Mesodermal cell (in vitro differentiated cells): ENCODE measurements around the gene VSIG1. TPM values are rescaled to one million over a fixed set of nuclear protein-coding genes. Genes with fewer than 3 reads are reported as not detected.

ENCODE experiments used
- H3K27ac ChIP-seq: 2 replicates; pipeline ENCODE4 v1.7.0; 2013; ENCODE audit warnings: mild to moderate bottlenecking, low read depth, low read length, moderate library complexity; ENCODE audit not compliant: severe bottlenecking
- H3K36me3 ChIP-seq: 2 replicates; pipeline ENCODE4 v1.7.1; 2013; ENCODE audit warnings: mild to moderate bottlenecking, low read length, moderate library complexity; ENCODE audit not compliant: control insufficient read depth, insufficient read depth
- H3K4me1 ChIP-seq: one replicate; pipeline ENCODE4 v1.7.1; 2013; ENCODE audit warnings: mild to moderate bottlenecking, low read length; ENCODE audit not compliant: insufficient read depth, control insufficient read depth, poor library complexity, severe bottlenecking
- H3K4me3 ChIP-seq: 2 replicates; pipeline ENCODE4 v1.7.0; 2013; ENCODE audit warnings: low read length, control low read depth, mild to moderate bottlenecking; ENCODE audit not compliant: insufficient read depth, poor library complexity, severe bottlenecking; ENCODE audit errors: extremely low read depth
- H3K9me3 ChIP-seq: 2 replicates; pipeline ENCODE4 v1.7.1; 2013; ENCODE audit warnings: mild to moderate bottlenecking, low read length, moderate library complexity; ENCODE audit not compliant: control insufficient read depth
- WGBS, 2 experiments: methylation state at CpG; one replicate each; pipeline ENCODE4 v1.1.5; 2013; ENCODE audit warnings: missing lambda C conversion rate in 2 of 2; ENCODE audit not compliant: insufficient coverage in 2 of 2; 5-methylcytosine and 5-hydroxymethylcytosine counted together
- polyA plus RNA-seq, 2 experiments: library from polyadenylated mRNA; stranded (reverse); fragments of 50-300 nt; gene quantifications; one replicate each; pipeline ENCODE4 v1.2.3, GENCODE V29; 2013

The VSIG1 gene
- 0.85 TPM for polyA plus RNA-seq (2013, experiment 1 of 2)
- polyA plus RNA-seq (2013, experiment 2 of 2): 0.71 TPM

DNA sequence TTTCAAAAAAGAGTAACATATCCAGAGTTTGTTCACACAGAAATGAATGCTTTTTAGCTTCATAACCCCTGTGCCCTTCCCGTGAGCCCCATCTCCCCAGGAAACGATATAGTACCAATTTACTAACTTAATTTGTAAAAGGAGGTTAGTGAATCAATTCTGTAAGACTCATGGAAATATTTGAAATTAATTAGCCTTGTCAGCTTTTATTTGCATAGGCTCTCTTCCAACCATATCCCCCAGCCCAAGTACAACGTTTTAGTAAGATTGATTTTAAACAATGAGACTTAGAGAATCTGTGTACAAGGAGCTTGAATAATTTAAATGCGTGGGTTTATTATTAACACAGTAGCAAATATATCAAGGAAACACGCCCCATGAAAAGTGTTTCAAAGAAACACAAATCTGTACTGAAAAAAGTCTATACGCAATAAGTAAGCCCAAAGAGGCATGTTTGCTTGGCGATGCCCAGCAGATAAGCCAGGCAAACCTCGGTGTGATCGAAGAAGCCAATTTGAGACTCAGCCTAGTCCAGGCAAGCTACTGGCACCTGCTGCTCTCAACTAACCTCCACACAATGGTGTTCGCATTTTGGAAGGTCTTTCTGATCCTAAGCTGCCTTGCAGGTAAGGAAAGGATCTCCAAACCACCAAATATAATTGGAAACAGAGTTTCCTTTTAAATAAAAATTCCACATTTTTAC is at the start of gene VSIG1:
Gene VSIG1, plus strand, starts transcription at position 512 of the 703 bp plus-strand sequence. Its CDS starts 66 bp downstream, at position 578.
- WGBS, 2 experiments: 94 to 100% methylated on average over 1 to 4 of the region's 10 CpGs
- no peaks in the 10 kb centered on the region for H3K4me1 ChIP-seq
- no peak within 1 kb of the TSS for H3K4me3 ChIP-seq
- H3K36me3 ChIP-seq: no peaks in the 10 kb centered on the region
- no peak within 1 kb of the TSS for H3K27ac ChIP-seq
- H3K9me3 ChIP-seq: no peaks in the 10 kb centered on the region

DNA sequence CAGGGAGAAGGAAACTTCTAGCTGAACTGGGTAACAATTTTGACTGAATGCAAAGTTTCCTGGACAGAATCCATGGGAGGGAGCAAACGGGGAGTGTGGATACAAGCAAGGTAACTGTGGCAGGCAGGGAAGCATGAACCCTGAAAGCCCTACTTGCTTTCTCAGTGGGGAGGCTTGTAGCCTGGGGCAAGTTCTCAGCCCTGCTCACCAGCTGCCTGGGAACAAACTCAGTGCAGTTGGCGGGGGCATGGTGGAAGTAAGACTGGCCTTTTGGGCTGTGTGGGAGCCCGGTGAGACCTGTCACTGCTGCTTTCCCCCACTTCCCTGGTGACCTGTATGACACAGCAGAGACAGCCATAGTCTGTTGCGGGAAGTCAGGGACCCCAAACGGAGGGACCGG is 48.7 kb upstream of the VSIG1 start:
- Histone ChIP-seq H3K27ac (no peak overlapping the region), H3K9me3 (no peaks in the 10 kb centered on the region), H3K4me1 (no peaks in the 10 kb centered on the region), H3K36me3 (no peaks in the 10 kb centered on the region), H3K4me3 (no peak overlapping the region)
- 33 to 80% methylated on average over 1 to 2 of the region's 6 CpGs for WGBS, 2 experiments

DNA sequence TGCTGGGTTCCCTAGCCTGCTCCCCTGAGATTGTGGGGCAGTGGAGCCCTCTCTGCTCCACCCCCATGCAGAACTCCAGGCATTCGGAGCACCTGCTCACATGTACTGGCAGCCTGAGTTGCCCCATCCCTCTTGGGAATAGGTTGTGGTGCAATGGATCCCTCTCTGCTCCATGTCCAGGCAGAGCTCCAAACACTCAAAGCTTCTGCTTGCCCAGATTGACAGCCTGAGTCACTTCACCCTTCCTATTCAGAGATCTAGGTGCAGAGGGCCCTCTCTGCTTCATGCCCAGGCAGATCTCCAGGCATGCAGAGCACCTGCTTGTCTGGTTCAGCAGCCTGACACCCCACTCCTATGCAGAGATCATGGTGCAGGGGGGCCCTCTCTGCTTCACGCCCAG is 44.1 kb upstream of the VSIG1 start:
- H3K4me1 ChIP-seq: no peaks in the 10 kb centered on the region
- H3K4me3 ChIP-seq: no peak overlapping the region
- H3K27ac ChIP-seq: no peak overlapping the region
- WGBS, 2 experiments: 100% methylated on average over 1 of the region's 2 CpGs; no CpG with 5 or more reads in 1 of the 2 experiments
- no peaks in the 10 kb centered on the region for H3K9me3 ChIP-seq
- H3K36me3 ChIP-seq: no peaks in the 10 kb centered on the region

DNA sequence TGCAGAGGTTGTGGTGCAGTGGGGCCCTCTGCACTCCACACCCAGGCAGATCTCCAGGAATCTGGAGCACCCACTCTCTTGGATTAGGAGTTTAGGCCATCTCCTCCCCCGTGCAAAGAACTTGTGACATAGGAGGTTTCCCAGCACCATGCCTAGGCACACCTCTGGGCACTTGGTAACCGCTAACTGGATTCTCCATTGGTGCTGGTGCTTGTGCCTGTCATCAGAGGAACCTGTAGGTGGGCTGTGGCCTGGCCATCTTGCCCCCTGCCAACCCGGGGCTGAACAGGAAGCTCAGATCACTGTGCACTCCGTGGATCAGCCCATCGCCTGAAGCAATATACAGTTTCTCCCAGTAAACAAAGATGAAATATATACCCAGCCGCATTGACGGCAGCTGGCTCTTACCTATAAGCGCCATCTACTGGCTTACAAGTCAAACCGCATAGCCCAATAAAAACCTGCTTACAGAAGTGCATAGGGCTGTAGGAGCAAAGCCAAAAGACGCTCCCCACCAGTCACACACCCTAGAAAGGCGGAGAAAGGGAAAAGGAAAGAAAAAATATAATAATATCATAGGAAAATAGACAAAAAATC is 43.5 kb upstream of the VSIG1 start:
- H3K9me3 ChIP-seq: no peaks in the 10 kb centered on the region
- no peaks in the 10 kb centered on the region for H3K36me3 ChIP-seq
- no peak overlapping the region for H3K27ac ChIP-seq
- WGBS, 2 experiments: 68 to 84% methylated on average over 2 to 3 of the region's 11 CpGs
- no peaks in the 10 kb centered on the region for H3K4me1 ChIP-seq
- H3K4me3 ChIP-seq: no peak overlapping the region

DNA sequence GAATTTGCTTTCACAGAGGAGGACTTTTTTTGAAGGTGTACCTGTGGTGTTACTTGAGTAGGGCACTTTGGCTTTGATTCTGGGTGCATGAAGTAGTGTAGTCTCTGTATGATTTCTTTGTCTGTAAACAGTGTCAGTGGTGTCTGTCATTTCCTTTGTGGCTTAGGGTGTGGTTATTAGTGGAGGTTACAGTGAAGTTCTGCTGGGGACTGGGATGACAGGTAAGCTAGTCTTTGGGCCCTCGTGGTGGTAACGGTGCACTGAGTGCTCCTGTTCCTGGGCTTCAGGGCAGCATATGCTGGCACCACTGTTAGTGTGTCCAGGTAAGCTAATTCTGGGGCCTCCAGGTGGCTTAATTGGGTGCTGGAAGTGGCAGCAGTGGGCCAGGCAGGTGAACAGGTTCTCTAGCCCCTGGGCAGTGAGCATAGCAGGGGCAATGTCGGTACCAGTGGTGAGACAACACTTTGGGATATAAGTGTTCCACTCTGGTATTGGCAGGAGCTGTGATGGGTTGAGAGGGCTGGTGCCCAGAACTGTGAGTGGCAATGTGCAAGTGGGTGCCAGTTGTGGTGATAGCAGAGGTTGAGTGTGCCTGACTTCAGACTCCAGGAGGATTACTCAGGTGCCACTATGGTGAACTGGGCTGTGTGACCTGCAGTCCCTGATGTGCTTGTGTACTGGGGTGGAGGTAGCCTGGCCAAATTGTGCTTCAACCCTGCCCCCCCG is 26.0 kb upstream of the VSIG1 start:
- Histone ChIP-seq H3K4me1 (no peaks in the 10 kb centered on the region), H3K27ac (no peak overlapping the region), H3K4me3 (no peak overlapping the region), H3K36me3 (no peaks in the 10 kb centered on the region), H3K9me3 (no peaks in the 10 kb centered on the region)
- WGBS, 2 experiments: 90% methylated on average over 2 of the region's 4 CpGs; no CpG with 5 or more reads in 1 of the 2 experiments

DNA sequence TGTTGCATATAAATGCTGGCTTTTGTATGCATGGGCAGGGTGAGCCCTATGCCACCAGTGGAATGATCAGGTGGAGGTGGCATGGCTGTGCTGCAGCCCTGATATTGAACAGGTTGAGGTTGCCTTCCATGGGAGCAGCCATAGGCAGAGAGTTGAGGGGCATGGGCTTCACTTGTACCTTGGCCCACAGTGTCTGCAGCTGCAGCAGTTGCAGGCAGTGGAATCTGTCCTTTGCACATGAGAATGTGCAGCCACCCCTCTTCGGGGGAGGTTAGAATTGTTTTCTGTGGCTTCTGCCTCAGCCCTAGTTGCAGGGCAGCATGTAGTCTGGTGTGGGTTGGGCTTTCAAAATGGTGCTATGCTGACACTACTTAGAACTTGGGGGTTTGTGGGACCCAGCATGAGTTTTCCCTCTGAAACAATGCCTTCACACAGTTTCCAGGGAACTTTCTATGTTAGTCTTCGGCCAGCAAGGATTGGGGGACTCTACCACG is 25.4 kb upstream of the VSIG1 start:
- H3K9me3 ChIP-seq: no peaks in the 10 kb centered on the region
- H3K36me3 ChIP-seq: no peaks in the 10 kb centered on the region
- no peak overlapping the region for H3K4me3 ChIP-seq
- H3K4me1 ChIP-seq: no peaks in the 10 kb centered on the region
- 74 to 80% methylated on average over 1 to 2 of the region's 3 CpGs for WGBS, 2 experiments
- H3K27ac ChIP-seq: no peak overlapping the region

DNA sequence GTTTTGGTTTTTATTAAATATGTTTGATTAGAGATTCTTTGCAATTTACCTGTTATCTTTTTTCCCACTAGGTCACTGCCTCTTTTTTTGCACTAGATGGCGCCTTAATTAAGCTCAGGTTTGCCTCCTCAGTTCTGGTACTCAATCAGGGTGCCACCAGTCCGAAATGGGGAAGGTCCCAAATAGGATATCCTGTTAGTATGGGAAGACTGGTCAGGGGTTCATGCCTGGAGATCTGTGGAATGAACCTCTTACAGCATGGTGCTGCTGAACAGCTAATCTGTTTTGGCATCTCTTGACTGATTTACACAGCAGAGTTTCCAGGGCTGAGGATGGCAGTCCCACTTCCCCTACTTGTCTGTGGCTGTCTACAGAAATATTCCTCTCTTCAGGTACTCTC is 24.2 kb upstream of the VSIG1 start:
- Histone ChIP-seq H3K9me3 (no peaks in the 10 kb centered on the region), H3K27ac (no peak overlapping the region), H3K4me1 (no peaks in the 10 kb centered on the region), H3K4me3 (no peak overlapping the region), H3K36me3 (no peaks in the 10 kb centered on the region)
- WGBS, 2 experiments: no CpG with 5 or more reads among the region's 2 CpGs

DNA sequence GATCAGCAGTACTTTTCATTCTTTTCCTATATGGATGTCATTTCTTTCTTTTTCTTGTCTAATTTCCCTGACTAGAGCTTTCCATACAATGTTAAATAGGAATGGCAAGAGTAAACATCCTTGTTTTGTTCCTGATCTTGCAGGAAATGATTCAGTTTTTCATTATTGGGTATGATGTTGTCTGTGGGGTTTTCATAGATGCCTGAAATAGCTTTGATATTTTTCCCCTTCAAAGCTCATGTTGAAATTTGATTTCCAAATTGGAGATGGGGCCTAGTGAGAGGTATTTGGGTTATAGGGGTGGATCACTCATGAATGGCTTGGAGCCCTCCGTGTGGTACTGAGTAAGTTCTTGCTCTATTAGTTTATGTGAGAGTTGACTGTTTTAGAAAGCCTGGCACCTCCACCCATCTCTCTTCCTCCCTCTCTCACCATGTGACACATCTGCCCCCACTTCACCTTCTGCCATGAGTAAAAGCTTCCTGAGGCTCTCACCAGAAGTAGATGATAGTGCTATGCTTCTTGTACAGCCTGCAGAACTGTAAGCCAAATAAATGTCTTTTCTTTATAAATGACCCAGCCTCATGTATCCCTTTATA is 22.3 kb upstream of the VSIG1 start:
- WGBS, 2 experiments: no CpG with 5 or more reads among the region's 1 CpG
- Histone ChIP-seq H3K36me3 (no peaks in the 10 kb centered on the region), H3K4me1 (no peaks in the 10 kb centered on the region), H3K4me3 (no peak overlapping the region), H3K9me3 (no peaks in the 10 kb centered on the region), H3K27ac (no peak overlapping the region)

DNA sequence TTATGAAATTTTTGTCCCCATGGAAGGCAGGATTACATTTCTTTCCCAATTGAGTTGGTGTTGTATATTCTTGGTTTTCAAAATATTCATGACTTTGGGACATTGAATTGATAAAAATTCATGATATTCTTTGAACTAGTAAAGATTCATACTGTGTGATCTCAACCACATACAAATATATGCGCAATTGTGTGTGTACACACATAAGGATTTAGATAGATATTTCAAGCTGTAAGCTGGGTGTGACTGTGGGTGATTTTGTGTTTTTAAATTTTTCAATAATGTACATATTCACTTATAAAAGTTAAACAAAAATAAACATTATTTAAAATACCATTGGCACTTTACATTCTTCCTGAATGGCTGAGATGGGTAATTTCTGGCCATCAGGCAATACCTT is 19.5 kb upstream of the VSIG1 start:
- H3K9me3 ChIP-seq: no peaks in the 10 kb centered on the region
- no peaks in the 10 kb centered on the region for H3K36me3 ChIP-seq
- no peak overlapping the region for H3K4me3 ChIP-seq
- no peaks in the 10 kb centered on the region for H3K4me1 ChIP-seq
- H3K27ac ChIP-seq: no peak overlapping the region
- WGBS, 2 experiments: no CpG with 5 or more reads among the region's 1 CpG

DNA sequence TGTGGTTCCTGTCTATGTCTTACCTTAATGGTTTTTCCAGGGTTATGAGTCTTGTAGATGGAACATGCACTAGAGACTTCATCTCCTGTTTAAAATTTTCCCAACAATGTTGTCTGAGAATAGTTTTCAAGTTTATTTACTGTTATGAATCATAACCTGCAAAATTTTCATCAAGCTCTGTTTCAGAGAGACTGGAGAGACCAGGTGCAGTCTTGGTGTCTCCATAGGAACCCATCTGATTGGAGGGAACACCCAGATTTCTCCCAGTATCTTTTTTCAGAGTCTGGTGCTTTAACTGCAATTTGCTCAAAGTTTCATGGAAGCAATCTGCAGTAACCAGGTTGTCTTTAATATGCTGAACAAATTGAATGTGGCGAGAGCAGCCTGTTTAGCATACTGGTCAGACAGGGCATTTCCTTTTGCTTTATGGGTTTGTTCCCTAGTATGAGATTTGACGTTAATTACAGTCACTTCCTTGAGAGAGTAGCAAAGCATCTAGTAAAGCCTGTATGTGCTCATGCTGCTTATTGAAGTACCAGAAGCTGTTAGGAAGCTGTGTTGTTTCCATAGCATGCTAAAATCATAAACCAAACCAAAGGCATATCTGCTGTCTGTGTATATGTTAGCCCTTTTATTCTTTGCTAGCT is 18.8 kb upstream of the VSIG1 start:
- 80 to 100% methylated on average over 1 of the region's 2 CpGs for WGBS, 2 experiments
- Histone ChIP-seq H3K27ac (no peak overlapping the region), H3K4me3 (no peak overlapping the region), H3K36me3 (no peaks in the 10 kb centered on the region), H3K4me1 (no peaks in the 10 kb centered on the region), H3K9me3 (no peaks in the 10 kb centered on the region)
